Hematopoietic multipotent progenitor cell treated with erythropoietin and hydrocortisone succinate and interleukin-3 and kit ligand, for 8 days (in vitro differentiated cells): Measurements from ENCODE around the gene TNFAIP8L1.
"Not testable (repeated sequence)": the region's sequence is repeated elsewhere in the genome, so short reads cannot be mapped to it uniquely, and the experiment has no call there.

Source experiments
- DNase-seq: peaks from one replicate; pipeline ENCODE4 v3.0.0-alpha.2; 2015

The TNFAIP8L1 gene

GRCh38 chr19:4652075-4652474 lies 12.8 kb downstream of the TNFAIP8L1 start:
- DNase-seq = no peak

DNA sequence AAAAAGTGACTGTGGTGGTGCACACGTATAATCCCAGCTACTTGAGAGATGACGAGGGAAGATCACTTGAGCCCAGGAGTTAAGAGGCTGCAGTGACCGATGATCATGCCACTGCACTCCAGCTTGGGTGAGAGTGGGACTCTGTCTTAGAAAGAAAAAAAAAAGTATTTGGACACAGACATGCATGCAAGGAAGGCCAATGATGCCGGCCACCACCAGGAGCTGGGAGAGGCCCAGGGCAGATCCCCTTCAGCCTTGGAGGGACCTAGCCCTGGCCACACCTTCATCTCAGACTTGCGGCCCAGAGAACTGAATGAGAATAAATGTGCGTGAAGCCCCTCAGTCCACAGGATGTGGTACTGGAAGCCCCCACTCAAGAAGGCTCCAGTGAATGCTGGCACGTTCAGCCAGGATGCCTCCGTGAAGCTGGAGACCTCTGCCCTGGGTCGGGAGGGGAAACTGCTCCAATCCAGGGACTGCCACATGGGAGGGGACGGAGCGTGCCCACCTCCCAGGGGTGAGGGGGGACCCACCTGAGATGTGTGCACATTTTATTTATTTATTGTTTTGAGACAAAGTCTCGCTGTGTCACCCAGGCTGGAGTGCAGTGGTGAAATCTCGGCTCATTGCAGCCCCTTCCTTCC lies 14.6 kb downstream of the TNFAIP8L1 start:
- no peak for DNase-seq

GRCh38 chr19:4654437-4655361 lies 15.4 kb downstream of the TNFAIP8L1 start:
- no peak for DNase-seq

DNA sequence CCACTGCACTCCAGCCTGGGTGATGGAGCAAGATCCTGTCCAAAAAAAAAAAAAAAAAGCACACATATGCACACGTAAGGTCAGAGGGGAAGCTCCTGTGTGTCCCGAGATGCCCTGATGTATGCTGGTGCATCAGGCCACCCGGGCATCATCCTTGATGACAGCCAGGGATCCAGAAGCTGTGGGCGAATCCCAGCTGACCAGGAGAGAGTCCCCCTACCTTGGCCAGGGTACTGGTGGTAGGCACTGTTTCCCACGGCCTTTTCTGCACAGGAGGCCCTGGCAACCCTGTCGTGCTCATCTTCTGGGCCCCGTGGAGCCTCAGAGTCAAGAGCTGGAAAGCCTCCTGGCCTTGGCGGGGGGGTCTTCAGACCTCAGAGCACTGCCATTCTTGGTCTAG lies 16.8 kb downstream of the TNFAIP8L1 start:
- DNase-seq = no peak

- no peak for DNase-seq
These were observed 17.9 kb downstream of the TNFAIP8L1 start for GRCh38 chr19:4657262-4657661.

GRCh38 chr19:4657835-4658234 lies 18.5 kb downstream of the TNFAIP8L1 start:
- no peak for DNase-seq

DNA sequence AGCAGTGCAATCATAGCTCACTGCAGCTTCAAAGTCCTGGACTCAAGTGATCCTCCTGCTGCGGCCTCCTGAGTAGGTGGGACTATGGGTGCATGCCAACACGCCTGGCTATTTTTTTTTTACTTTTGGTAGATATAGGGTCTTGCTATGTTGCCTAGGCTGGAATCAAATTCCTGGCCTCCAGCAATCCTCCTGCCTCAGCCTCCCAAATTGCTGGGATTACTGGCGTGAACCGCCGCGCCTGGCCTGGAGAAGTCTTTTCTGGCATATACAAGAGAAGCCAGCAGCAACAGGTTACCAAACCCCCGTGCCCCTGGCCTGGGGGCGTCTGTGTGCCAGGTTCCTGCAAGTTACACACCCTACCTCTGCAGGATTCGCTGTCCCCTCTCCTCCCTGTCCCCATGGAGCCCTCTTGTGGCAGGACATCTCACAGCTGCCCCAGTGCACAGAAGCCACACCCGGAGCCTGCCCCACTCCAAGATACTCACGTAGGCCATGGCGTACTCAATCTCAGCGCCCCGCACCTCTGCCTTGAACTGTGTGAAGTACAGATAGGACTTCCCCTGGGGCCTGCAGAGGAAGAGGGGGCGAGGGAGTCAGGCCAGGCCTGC lies 21.0 kb downstream of the TNFAIP8L1 start:
- DNase-seq = peak; percentile 76

GRCh38 chr19:4660993-4661392 lies 21.7 kb downstream of the TNFAIP8L1 start:
- DNase-seq = no peak

DNA sequence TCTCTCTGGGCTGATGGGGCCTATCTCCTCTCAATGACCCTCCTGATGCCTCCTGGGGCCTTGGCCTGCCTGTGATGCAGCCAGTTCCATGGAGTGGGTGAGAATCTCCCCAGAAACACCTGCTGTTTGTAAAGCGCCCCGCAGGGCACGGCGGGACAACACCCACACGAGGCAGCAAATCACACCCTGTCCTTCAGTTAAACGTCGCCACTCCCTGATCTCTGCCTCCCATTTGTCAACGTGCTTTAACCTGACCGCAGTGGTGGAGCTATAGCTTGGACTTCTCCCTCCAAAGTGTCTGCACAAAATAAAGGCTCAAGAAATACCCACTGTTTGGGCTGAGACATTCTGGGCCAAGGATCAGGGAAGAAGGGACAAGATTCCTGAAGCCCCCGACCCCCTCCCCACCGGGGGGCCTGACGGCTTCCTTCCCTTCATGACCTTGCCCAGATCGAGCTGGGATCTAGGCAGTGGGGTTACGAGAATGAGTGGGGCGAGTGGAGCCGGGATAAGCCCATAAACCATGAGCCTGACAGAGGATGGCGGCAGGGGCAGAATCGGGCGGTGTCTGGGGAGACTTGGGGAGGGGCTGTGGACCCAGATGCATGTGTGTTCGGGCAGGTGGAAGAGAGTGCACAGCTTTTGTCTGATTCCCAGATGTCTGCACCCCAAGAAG lies 22.8 kb downstream of the TNFAIP8L1 start:
- DNase-seq = no peak

GRCh38 chr19:4662812-4663211 lies 23.5 kb downstream of the TNFAIP8L1 start:
- DNase-seq = no peak

GRCh38 chr19:4664642-4665041 lies 25.3 kb downstream of the TNFAIP8L1 start:
- DNase-seq = no peak

DNA sequence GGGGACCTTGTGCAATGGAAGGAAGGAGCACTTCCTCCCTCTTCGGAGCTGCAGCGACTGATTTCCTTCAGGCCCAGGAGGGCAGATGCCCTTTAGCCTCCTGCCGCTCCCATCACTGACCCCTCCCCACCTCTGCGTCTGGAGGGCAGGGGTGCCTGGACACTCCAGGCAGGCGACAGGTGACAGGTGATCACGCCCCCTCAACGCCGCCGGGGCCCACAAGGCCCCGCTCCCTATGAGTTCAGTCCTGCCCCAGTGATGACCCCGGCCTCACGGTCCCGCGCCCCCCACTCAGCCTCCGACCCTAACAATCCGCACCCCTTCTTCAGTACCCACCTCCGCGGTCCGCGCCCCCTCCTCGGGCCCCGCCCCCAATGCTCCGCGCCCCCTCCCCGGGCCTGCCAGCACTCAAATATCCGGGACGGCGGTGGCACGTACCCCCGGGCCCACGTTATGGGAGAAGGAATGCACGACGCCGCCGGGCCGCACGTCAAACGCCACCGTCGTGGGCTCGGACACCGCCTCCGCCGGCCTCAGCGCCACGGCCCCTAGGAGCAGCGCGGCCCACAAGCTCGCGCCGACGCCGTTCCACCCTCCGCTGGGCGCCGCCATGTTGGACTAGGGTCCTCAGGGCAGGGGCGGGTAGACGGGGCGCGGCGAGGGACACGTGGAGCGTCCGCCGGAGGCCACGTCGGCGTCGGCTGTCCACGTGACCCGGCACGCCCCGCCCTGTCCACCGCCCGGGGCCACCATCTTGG lies 30.6 kb downstream of the TNFAIP8L1 start, which contains the start of gene MYDGF:
Gene MYDGF, minus strand, starts transcription at position 620 of the 758 bp plus-strand sequence. Its CDS starts 8 bp downstream, at position 612.
- DNase-seq = peak; percentile 89

- DNase-seq = no peak
These were observed 32.0 kb downstream of the TNFAIP8L1 start for GRCh38 chr19:4671185-4671851.

DNA sequence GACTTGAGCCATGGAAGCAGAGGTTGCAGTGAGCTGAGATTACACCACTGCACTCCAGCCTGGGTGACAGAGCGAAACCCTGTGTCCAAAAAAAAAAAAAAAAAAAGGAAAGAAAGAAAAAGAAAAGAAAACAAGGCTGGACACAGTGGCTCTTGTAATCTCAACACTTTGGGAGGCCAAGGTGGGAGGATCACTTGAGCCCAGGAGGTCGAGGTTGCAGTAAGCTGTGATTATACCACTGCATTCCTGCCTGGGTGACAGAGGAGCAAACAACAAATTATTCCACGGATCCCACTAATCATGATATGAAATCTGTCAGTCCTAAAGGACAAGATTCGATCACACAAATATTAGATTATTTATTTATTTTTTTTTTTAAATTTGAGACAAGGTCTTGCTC lies 33.9 kb downstream of the TNFAIP8L1 start:
- no peak for DNase-seq

- DNase-seq = no peak
These were observed 34.4 kb downstream of the TNFAIP8L1 start for GRCh38 chr19:4673726-4674125.

- DNase-seq = no peak
These were observed 36.0 kb downstream of the TNFAIP8L1 start for GRCh38 chr19:4675346-4675745.

GRCh38 chr19:4676955-4677731 lies 37.8 kb downstream of the TNFAIP8L1 start:
- peak; percentile 71 for DNase-seq

DNA sequence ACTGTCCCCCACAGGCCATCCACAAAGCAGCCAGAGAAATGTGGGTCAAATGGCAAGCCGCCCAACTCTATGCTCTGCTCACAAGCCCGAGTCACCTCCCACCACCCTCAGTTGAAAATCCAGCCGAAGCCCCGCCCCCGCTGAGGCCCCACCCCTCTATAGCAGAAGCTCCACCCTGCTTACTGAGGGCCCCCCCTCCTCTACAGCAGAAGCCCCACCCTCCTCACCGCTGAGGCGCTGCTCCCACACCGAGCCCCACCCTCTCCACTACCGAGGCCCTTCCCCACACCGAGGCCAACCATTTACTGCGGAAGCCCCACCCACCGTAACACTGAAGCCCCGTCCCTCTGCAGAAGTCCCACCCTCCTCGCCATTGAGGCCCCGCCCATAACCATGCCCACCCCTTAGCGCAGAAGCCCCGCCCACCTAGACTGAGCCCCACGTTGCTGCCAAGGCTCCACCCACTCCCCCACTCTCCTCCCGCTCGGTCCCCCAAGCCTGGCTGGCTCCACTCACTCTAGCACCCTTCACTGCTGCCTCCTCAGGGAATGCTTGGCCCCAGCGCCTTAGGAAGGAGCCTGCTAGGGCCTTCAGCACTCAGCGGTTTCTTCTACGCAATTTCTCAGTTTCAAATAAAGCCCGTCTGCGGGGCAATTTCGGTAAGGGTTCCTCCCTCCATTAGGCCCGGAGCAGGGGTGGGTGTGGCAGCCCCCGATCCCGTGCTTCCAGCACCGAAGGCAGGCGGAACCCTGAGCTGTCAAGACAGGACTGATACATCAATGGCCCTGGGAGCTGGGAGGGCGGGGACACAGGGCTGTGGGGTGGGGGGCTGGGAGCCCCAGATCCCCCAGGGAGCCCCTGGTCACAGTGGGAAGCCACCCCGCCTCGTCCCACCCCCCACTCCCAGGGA lies 39.8 kb downstream of the TNFAIP8L1 start:
- DNase-seq = peak; percentile 60

DNA sequence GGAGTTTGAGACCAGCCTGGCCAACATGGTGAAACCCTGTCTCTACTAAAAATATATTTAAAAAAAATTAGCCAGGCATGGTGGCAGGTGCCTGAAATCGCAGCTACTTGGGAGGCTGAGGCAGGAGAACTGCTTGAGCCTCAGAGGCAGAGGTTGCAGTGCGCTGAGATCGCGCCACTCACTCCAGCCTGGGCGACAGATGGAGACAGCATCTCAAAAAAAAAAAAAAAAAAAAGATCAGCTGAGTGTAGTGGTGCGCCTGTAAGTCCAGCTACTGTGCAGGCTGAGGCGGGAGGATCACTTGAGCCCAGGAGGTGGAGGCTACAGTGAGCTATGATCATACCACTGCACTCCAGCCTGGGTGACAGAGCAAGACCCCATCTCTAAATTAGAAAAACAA lies 40.7 kb downstream of the TNFAIP8L1 start:
- DNase-seq = not testable (repeated sequence)
